Measurements from ENCODE around the gene IP6K3.

IP6K3 gene

GRCh38 chr6:33731751-33732282, 14.9 kb downstream of the IP6K3 start:
- H3K27me3 ChIP-seq (replicated peaks; ENCODE audit: insufficient read depth, low read length), result peaks cover 28% of the 10 kb centered on the region

GRCh38 chr6:33731035-33731434, 15.7 kb downstream of the IP6K3 start:
- H3F3A ChIP-seq (ENCODE audit: insufficient read depth, low read length), result no peaks in the 10 kb centered on the region
- H3K4me3 ChIP-seq (ENCODE audit: low read length), result no peak overlapping the region
- no peak overlapping the region for H3K27ac ChIP-seq (ENCODE audit: low read length)
- no peak overlapping the region for H3K4me2 ChIP-seq (ENCODE audit: low read depth, low read length)
- peaks cover 36% of the 10 kb centered on the region for H3K27me3 ChIP-seq (replicated peaks; ENCODE audit: insufficient read depth, low read length)
- no peak overlapping the region for H2AFZ ChIP-seq (ENCODE audit: low read length)
- no peak for TF ChIP-seq EZH2 (optimal IDR thresholded peaks at IDR 0.05; ENCODE audit: low read depth, low read length)
- TF ChIP-seq CTCF (IDR thresholded peaks at IDR 0.05; ENCODE audit: low read length), result no peak
- TF ChIP-seq EZH2phosphoT487 (IDR thresholded peaks at IDR 0.05; ENCODE audit: low read length), result no peak
- no peak overlapping the region for H3K9ac ChIP-seq (ENCODE audit: low read length)
- H3K79me2 ChIP-seq (ENCODE audit: low read length), result no peaks in the 10 kb centered on the region
- no peak for DNase-seq
- H3K4me1 ChIP-seq (ENCODE audit: low read length), result no peaks in the 10 kb centered on the region
- H4K20me1 ChIP-seq (ENCODE audit: insufficient read depth, low read length), result no peaks in the 10 kb centered on the region
- no peaks in the 10 kb centered on the region for H3K9me2 ChIP-seq (replicated peaks; ENCODE audit: insufficient read depth, low read length)
- no peaks in the 10 kb centered on the region for H3K36me3 ChIP-seq (replicated peaks; ENCODE audit: insufficient read depth, low read length)
- no peaks in the 10 kb centered on the region for H3K9me3 ChIP-seq (replicated peaks; ENCODE audit: insufficient read depth, low read length)

More at GRCh38 chr6:33731751-33732282, 14.9 kb downstream of the IP6K3 start:
- Histone ChIP-seq H3K4me1 (ENCODE audit: low read length) (no peaks in the 10 kb centered on the region), H2AFZ (ENCODE audit: low read length) (no peak overlapping the region), H3K4me3 (ENCODE audit: low read length) (no peak overlapping the region), H3K9ac (ENCODE audit: low read length) (no peak overlapping the region), H3K36me3 (replicated peaks; ENCODE audit: insufficient read depth, low read length) (no peaks in the 10 kb centered on the region), H3K9me3 (replicated peaks; ENCODE audit: insufficient read depth, low read length) (no peaks in the 10 kb centered on the region), H3K9me2 (replicated peaks; ENCODE audit: insufficient read depth, low read length) (no peaks in the 10 kb centered on the region), H3K27ac (ENCODE audit: low read length) (no peak overlapping the region), H3K79me2 (ENCODE audit: low read length) (no peaks in the 10 kb centered on the region), H3F3A (ENCODE audit: insufficient read depth, low read length) (no peaks in the 10 kb centered on the region), H3K4me2 (ENCODE audit: low read depth, low read length) (no peak overlapping the region), H4K20me1 (ENCODE audit: insufficient read depth, low read length) (no peaks in the 10 kb centered on the region)
- DNase-seq, result no peak
- TF ChIP-seq EZH2phosphoT487 (IDR thresholded peaks at IDR 0.05; ENCODE audit: low read length), result no peak
- TF ChIP-seq CTCF (IDR thresholded peaks at IDR 0.05; ENCODE audit: low read length), result no peak
- no peak for TF ChIP-seq EZH2 (optimal IDR thresholded peaks at IDR 0.05; ENCODE audit: low read depth, low read length)

- H3K27ac ChIP-seq (ENCODE audit: low read length), result no peak overlapping the region
- H3K36me3 ChIP-seq (replicated peaks; ENCODE audit: insufficient read depth, low read length), result no peaks in the 10 kb centered on the region
- no peaks in the 10 kb centered on the region for H4K20me1 ChIP-seq (ENCODE audit: insufficient read depth, low read length)
- TF ChIP-seq CTCF (IDR thresholded peaks at IDR 0.05; ENCODE audit: low read length), result no peak
- TF ChIP-seq EZH2 (optimal IDR thresholded peaks at IDR 0.05; ENCODE audit: low read depth, low read length), result no peak
- no peak for TF ChIP-seq EZH2phosphoT487 (IDR thresholded peaks at IDR 0.05; ENCODE audit: low read length)
- no peaks in the 10 kb centered on the region for H3K79me2 ChIP-seq (ENCODE audit: low read length)
- no peak overlapping the region for H3K4me2 ChIP-seq (ENCODE audit: low read depth, low read length)
- H3K27me3 ChIP-seq (replicated peaks; ENCODE audit: insufficient read depth, low read length), result peaks cover 40% of the 10 kb centered on the region
- no peak overlapping the region for H3K9ac ChIP-seq (ENCODE audit: low read length)
- no peak overlapping the region for H2AFZ ChIP-seq (ENCODE audit: low read length)
- no peaks in the 10 kb centered on the region for H3F3A ChIP-seq (ENCODE audit: insufficient read depth, low read length)
- H3K9me2 ChIP-seq (replicated peaks; ENCODE audit: insufficient read depth, low read length), result no peaks in the 10 kb centered on the region
- no peak overlapping the region for H3K4me3 ChIP-seq (ENCODE audit: low read length)
- no peaks in the 10 kb centered on the region for H3K9me3 ChIP-seq (replicated peaks; ENCODE audit: insufficient read depth, low read length)
- DNase-seq, result no peak
- H3K4me1 ChIP-seq (ENCODE audit: low read length), result no peaks in the 10 kb centered on the region
These were observed 16.1 kb downstream of the IP6K3 start for GRCh38 chr6:33730611-33731010.
